ENCODE data around the gene NPAS2. TPM values are rescaled to one million over a fixed set of nuclear protein-coding genes. Genes with fewer than 3 reads are reported as not detected.

Gene NPAS2
- total RNA-seq, 1 donor from 2014 or later: 38.0 TPM

DNA sequence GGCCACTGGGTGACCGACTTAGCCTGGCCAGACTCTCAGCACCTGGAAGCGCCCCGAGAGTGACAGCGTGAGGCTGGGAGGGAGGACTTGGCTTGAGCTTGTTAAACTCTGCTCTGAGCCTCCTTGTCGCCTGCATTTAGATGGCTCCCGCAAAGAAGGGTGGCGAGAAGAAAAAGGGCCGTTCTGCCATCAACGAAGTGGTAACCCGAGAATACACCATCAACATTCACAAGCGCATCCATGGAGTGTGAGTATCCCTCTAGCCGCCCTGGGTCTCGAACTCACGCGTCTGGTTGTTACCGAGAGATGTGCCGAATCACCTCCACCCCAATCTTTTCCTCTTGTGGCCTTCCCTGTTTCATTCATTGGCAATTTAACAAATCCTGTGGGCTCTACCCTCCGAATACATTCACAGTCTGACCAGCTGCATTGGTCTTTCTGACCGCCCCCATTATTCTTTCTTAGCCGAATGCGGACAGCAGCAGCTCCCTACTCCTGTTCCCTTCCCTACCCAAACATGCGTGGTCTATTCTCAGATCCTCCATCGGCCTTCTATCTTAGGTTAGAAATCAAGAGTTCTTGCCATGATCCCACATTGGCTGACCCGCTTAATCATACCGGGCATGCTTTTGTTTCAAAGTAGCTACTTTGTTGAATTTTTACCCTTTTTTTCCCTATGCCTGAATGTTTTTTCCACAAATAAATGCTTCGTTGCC is 182.8 kb downstream of the NPAS2 start:
- DNase-seq: no peak
- intact Hi-C loops (cut with DNase I): no loop called here
- ATAC-seq (ENCODE audit: poor library complexity): no peak

DNA sequence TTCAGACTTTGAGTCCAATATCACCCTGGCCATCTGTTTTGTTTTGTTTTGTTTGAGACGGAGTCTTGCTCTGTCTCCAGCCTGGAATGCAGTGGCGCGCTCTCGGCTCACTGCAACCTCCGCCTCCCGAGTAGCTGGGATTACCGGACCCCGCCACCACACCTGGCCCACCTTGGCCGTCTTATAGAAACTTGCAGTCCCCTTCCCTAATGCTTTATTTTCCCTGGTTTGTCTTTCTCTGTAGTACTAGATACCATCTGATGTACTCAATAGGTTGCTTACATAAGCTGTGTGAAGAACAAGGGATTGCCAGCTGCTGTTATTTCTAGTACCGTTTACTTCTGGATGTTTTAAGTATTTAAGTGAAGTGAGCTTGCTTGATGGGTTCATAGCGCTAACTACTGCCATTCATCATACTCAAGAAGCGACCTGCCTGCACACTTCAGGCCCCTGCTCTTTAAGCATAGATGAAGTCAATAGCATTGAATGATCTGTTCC is 183.4 kb downstream of the NPAS2 start:
- no peak for DNase-seq
- intact Hi-C loops (cut with DNase I): no loop called here
- no peak for ATAC-seq (ENCODE audit: poor library complexity)

DNA sequence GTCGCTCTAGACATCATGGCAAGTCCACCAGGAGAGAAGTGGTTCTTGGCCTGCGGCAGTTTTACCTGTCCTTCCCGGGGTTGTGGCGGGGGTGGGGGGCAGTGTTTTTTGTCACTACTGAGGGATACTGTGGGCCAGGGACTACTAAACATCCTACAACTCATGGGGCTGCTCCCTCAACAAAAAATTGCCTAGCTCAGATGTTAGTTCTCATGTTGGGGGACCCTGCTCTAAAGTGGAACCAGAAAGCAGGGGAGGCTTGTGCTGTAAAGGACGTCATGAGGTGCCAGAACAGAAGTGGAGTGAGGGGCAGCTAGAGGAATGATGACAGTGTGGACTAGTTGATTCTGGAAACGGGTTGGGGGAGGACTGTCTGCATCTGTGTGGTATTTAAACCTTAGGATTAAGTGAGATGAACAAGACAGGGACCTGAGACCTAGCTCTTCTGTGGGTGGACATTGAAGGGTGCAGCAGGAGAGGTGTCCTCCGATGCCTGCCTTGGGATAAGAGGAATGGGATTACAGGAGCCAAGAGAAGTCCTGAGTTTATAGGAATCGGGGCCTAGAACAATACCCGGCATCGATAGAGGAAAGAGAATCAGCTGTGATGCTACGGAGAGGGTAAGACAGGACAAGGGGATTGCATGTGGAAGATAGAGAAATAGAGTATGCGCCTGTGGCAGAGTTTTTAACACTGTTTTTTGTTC is 184.8 kb downstream of the NPAS2 start:
- intact Hi-C loops (cut with DNase I): no loop called here
- no peak for ATAC-seq (ENCODE audit: poor library complexity)
- no peak for DNase-seq

DNA sequence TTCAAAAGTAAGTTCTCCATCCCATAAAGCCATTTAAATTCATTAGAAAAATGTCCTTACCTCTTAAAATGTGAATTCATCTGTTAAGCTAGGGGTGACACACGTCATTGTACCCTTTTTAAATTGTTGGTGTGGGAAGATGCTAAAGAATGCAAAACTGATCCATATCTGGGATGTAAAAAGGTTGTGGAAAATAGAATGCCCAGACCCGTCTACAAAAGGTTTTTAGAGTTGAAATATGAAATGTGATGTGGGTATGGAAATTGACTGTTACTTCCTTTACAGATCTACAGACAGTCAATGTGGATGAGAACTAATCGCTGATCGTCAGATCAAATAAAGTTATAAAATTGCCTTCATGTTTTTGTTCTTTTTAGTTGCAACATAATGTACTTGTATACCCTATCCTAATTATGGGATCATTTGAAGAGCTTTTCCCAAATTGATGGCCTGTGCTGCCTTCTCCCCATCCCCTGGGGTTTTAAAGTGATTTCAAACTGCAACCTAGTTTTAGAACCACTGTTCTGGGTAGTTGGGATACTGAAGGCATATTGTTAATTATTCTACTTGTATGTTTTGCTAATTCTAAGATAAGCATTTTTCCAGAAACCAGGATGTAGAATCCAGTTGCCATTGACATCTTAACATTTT is 186.3 kb downstream of the NPAS2 start:
- no peak for ATAC-seq (ENCODE audit: poor library complexity)
- intact Hi-C loops (cut with DNase I): no loop called here
- no peak for DNase-seq

DNA sequence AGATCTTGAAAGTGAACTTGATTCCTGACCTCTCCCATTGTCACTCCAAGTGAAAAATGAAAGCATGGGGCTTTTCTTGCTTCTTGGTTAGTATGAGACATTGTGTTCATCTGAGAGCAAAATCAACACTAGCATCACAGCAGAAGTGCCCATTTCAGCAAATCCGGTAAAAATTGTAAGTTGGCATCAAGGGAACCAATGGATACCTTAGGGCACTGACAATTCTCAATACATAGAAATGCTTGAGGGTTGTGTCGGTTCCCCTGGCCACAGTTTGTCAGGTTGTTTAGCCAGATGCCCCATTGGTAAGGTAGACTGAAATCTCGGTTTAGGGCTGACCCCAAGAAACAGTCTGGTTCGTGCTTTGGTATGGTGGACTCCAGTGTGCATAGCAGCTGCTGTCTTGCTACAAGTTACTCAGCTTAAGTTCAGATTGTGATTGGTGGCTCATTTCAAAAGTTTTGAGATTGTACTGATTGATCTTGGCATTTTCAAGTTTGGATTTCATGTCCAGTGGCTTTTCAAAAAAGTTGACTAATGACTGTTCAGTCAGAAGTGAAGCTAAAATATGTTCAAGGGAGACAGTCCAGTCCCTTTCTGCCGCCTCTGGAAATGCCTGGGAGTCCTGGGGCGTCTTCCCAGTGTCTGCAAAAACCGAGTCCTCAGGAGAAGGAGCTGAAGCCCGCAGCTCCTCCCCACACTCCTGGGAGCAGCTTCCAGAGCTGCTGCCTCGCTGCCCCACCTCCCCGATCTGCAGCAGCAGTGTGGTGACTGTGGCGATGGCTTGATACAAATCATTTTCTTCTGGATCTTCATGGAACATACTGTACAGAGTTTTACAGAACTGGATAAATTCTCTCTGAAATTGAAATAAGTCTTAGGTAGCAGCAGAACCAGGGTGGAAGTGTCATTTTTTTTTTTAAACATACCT is 187.7 kb downstream of the NPAS2 start:
- intact Hi-C loops (cut with DNase I): no loop called here
- no peak for DNase-seq
- ATAC-seq (ENCODE audit: poor library complexity): no peak

DNA sequence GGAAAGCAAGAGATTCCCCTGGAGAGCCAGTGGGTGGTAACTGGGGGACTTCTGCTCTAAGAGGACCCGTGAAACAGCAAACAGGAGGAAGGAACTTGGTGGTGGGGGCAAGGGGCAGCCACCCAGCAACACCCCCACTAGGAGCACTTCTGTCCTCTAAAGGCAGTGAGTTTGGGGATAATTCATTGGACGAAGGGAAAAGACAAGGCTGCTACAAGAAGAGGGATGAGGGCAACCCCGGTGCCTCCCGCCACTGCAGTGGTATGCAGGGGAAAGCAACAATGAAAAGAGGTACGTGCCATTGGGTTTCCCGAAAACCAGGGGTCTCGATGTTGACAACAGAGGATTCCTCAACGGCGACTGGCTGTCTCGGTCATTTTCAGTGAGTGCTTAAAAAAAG is 191.2 kb downstream of the NPAS2 start:
- intact Hi-C loops (cut with DNase I): no loop called here
- DNase-seq (no peak), ATAC-seq (ENCODE audit: poor library complexity) (no peak)

DNA sequence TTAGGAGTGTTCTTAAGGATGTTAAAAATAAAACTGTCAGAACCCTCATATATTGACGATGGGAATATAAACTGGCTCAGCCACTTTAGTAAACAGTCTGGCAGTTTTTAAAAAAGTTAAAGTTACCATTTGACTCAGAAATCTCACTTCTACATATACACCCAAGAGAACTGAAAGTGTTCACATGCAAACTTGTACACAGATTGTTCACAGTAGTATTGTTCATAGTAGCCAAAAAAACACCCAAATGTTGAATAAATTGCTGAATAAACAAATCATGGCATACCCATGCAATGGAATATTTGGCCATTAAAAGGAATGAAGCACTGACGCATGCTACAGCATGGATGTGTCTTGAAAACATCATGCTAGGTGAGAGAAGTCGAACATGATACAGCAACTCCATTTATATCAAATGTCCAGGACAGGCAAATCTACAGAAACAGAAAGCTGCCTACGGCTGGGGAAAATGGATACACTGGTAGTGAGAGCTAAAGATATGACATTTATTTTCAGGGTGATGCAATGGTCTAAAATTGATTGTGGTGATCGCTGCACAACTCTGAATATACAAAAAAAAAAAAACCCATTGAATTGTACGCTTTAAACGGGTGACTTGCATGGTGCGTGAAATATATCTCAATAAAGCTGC is 192.2 kb downstream of the NPAS2 start:
- ATAC-seq (ENCODE audit: poor library complexity): no peak
- intact Hi-C loops (cut with DNase I): loop anchor here (2.0 kb wide), 1 partner anchor 139 kb away; the partner anchor contains the start of gene TBC1D8
- DNase-seq: no peak

DNA sequence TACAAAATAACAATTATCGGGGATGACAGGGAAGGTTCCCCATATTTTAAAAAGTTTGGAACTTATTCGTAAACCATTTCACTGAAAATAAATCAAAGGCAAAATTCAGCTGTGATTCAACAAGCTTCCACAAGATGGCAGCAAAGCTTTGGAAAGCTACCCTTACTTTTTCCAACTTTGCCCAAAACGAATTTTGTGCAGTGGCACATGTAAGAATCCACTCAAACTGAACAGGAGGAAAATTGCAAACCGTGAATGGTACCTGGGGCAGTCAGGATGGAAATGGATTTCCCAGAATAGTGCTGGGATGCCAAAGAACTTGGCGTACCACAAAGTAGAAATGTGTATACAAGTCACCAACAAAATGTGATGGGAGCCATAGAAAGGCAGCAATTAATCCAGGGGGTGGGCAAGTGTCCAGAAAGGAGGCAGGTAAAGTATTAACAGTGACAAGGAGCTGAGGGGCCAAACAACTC is 192.8 kb downstream of the NPAS2 start:
- intact Hi-C loops (cut with DNase I): loop anchor here (2.0 kb wide), 1 partner anchor 138 kb away; the partner anchor contains the start of gene TBC1D8
- DNase-seq (no peak), ATAC-seq (ENCODE audit: poor library complexity) (peak; percentile 15)

DNA sequence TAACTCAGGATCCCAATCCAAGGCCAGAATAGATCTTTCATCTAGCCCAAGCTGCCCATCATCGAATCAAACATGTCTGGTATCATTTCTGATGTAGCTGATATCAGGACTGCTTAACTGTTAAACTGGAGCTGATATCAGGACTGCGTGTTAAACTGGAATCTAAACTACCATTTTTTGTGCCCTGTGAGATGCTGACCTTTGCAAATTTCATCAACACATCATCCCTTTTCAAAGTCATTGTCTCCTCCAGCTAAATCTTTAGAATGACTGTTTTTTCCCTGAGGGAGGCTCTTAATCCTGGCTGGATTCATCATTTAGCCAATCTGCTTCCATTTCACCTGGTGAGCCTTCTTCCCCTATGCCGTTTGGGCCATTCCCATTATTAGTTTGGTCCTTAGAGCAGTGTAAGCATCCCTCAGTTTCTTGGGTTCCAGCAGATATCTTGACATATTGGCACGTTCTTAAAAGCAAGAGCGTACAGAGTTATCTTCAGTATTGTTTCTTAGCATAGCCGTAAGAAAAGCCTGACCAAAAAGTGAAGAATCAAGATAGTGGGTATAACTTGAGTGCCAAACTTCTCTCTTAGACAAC is 194.4 kb downstream of the NPAS2 start:
- intact Hi-C loops (cut with DNase I): no loop called here
- ATAC-seq (ENCODE audit: poor library complexity): no peak
- DNase-seq: no peak

DNA sequence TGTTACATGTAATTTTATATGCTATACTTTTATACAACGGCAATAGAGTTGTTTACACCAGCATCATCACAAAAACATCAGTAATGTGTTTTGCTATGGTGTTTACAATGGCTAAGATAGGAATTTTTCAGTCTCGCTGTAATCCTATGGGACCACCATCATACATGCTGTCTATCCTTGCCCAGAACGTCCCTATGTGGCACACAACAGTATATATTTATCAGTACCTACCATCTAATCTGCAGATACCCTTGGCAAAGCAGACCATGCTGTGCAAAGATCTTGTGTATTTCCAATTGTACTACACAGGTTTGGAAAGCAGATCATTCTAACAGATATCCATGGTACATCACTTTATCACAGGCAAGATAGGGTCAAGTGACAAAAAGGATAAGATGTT is 197.4 kb downstream of the NPAS2 start:
- DNase-seq: no peak
- ATAC-seq (ENCODE audit: poor library complexity): no peak
- intact Hi-C loops (cut with DNase I): no loop called here

DNA sequence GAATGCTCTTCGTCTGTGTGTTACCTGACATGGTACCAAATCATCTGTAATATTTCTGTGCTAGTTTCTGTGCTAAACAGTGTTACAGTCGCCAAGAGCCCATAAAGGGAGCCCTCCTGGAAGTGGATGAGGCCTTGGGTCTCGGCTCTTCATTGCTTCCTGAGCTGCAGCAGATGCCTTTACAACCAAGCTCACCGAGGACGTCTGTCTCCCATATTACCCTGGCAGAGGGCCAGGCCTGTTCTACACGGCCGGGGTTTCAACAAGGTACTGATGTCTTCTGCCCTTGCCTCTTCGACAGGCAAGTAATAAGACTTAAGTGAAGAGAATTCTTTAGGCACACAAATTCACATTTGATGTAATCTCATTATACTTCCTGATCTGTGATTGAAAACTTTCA is 199.0 kb downstream of the NPAS2 start:
- DNase-seq: no peak

DNA sequence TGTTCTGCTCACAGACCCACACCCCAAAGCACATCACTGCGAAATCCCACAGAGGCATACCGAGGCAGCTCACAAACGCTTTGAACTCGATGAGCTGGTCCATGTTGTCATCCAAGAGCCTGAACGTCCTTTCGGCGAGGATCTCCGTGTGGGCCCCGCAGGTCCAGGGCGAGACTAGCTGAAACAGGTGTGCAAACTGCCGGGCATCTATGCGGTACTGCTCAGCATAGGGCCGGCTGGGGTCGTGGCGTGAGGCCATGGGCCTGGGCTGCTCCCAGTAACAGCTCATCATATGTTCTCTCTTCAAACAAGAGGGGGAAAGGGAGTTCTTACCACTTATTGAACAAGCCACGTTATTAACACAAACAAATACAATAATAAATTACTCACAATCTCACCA is 202.3 kb downstream of the NPAS2 start:
- intact Hi-C loops (cut with DNase I): no loop called here
- DNase-seq (no peak), ATAC-seq (ENCODE audit: poor library complexity) (no peak)

More for the DNA sequence above, 199.0 kb downstream of the NPAS2 start:
- intact Hi-C loops (cut with DNase I): no loop called here
- ATAC-seq (ENCODE audit: poor library complexity): no peak

DNA sequence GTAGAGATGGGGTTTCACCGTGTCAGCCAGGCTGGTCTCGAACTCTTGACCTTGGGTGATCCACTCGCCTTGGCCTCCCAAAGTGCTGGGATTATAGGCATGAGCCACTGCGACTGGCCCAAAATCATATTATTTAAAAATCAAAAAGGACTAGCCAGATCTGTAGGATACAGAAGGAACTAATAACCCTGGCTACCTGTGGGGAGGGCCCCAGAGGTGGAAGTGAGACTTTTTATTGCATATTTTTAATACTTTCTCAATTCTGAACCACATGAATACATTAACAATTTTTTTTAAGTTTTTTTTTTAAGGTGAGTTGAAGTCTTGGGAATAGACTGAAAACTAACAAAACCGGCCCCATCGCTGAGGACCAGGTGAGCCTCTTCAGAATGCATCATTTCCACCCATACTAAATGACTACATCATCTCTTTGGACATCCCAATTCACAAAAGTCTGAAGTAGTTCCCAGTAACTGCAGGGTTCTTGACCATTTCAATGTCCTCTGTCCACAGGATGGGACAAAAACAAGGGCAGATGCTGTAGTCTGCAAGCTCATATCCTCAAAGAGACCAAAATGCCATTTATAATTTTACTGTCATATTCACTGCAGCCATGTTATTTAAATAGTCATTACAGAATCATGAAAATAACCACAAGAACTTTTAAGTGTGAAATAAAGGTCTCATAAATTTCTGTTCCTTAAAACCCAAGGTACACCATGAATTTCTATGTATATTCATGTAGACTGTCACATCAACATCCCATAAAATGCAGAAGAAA is 203.6 kb downstream of the NPAS2 start:
- intact Hi-C loops (cut with DNase I): no loop called here
- no peak for ATAC-seq (ENCODE audit: poor library complexity)
- DNase-seq: no peak

DNA sequence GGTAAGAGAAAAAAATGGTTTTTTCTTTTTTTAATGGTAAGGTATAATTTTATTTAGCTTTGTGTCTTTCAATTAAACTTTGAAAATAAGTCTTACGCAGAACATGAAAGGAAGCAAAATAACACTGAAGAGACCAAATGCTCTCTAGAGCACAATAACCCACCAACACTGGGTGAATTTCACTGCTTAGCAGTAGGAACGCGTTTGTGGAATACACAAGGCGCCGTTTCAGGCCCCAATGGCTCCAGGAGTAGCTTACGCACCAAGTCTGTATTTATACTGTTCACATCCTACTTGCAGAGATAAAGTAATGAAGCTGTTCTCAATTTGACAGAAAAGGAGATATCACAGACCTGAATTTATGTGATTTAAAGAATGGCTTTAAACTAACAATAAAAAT is 205.6 kb downstream of the NPAS2 start:
- ATAC-seq (ENCODE audit: poor library complexity) (no peak), DNase-seq (no peak)
- intact Hi-C loops (cut with DNase I): no loop called here

DNA sequence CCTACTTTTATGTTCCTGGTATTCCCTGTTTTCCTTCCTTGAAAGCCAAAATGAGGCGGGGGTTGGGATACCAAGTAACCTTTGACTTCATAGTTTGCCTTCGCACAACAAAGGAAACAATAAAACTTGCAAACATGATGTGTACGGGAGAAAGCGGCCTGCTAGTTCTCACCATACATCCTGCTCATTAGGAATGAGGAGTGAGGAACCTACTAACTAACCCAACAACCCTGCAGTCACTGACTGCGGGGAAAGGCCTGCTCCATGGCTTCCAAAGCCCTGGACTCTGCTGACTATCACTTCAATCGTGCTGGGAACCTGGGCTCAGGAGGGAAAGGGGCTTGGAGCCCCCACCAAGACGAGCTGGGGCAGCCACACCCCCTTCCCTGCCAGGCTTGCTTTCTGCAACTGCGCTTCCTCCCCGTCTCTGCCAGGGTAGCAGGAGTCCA is 206.3 kb downstream of the NPAS2 start:
- no peak for DNase-seq
- no peak for ATAC-seq (ENCODE audit: poor library complexity)
- intact Hi-C loops (cut with DNase I): no loop called here

DNA sequence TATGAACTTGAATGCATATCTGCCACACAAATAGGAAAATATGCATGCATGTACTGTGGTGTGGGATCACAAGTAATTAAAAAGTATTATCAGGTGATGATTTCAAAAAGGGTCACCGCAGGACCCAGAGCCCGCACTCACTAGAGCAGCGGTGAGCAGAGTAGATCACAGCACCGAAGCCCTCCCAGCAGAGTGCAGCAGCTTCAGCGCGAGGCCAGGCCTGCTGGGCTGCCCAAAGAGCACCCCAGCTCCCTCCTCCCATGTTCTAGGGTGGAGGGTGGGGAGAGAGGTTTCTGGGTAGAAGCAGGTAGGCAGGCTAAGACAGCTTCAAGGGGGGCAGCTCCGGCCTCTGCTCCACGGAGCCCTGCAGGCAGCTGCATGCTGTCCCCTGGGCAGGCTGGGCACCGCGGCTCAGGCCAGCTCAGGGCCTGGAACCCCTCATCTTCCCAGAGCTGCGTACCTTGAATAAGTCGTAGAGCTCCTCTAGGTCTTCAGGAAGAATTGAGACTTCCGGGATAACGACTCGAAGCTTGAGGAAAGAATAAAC is 207.1 kb downstream of the NPAS2 start:
- intact Hi-C loops (cut with DNase I): no loop called here
- no peak for ATAC-seq (ENCODE audit: poor library complexity)

DNA sequence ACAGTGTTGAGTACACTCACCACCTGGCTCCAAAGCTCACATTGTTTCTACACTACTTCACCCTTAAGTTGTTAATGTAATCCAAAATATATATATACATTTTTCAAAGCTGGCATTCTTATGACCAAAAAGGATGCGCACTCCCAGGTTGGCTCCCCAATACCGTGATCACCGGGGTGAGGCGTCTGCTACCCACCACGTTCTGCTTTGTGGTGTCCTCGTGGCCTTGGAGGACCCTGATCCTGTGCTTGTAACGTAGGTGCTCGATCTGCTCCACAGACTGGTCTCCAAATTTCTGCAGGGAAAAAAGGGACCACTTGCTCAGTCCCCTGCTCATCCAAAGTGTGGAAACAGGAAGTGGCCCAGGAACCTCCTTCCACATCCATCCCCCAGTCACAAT is 207.9 kb downstream of the NPAS2 start:
- intact Hi-C loops (cut with DNase I): no loop called here
- DNase-seq (no peak), ATAC-seq (ENCODE audit: poor library complexity) (no peak)

More for the DNA sequence above, 207.1 kb downstream of the NPAS2 start:
- no peak for DNase-seq

Measured in Right ventricle myocardium superior (tissue), 1 donor.